ENCODE measurements around the gene TFDP2.

Gene TFDP2

DNA sequence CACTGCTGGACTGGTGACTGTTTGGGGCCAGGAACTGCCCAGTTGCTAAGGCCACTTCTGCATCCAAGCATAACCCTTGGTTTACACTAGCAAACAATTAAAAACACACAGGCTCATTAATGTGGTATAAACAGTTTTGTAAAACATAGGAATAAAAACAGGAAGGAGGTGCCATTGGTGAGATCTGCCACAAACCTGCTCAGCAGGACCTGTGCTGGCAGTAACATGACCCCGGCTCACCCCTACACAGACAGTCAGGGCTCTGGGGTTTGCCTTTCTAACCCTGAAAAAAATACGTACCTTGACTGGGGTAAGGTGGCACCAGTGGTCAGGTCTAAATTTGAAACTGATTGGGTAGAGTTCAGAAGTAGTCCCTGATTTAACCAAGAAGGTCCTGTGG lies 196.7 kb downstream of the TFDP2 start:
- Histone ChIP-seq H3K27me3 (ENCODE audit: insufficient read depth, low read length, poor library complexity, severe bottlenecking) (no peaks in the 10 kb centered on the region), H3K79me2 (ENCODE audit: insufficient read depth, low read length) (0 out of 2 replicates have a peak, but pooled peaks cover 3% of the 10 kb centered on the region), H4K20me1 (ENCODE audit: insufficient read depth, low read length, poor library complexity, severe bottlenecking) (peaks cover 16% of the 10 kb centered on the region), H3K9me2 (replicated peaks; ENCODE audit: low read depth, low read length) (no peaks in the 10 kb centered on the region), H2AFZ (ENCODE audit: low read length) (no peak overlapping the region), H3K4me2 (ENCODE audit: low read depth, low read length, poor library complexity, severe bottlenecking) (no peak overlapping the region), H3K4me1 (ENCODE audit: insufficient read depth, low read length, poor library complexity, severe bottlenecking) (peaks cover 54% of the 10 kb centered on the region), H3K9me3 (ENCODE audit: insufficient read depth, low read depth, low read length) (no peaks in the 10 kb centered on the region), H3K4me3 (ENCODE audit: low read length, poor library complexity, severe bottlenecking) (no peak overlapping the region), H3F3A (ENCODE audit: low read depth) (peaks cover 6% of the 10 kb centered on the region; the same call in 1 of the 2 replicates), H3K36me3 (ENCODE audit: insufficient read depth, low read length) (peaks cover 43% of the 10 kb centered on the region; the same call in 1 of the 2 replicates), H3K9ac (ENCODE audit: low read depth, low read length, poor library complexity, severe bottlenecking) (no peak overlapping the region)
- TF ChIP-seq, protein P1, sequence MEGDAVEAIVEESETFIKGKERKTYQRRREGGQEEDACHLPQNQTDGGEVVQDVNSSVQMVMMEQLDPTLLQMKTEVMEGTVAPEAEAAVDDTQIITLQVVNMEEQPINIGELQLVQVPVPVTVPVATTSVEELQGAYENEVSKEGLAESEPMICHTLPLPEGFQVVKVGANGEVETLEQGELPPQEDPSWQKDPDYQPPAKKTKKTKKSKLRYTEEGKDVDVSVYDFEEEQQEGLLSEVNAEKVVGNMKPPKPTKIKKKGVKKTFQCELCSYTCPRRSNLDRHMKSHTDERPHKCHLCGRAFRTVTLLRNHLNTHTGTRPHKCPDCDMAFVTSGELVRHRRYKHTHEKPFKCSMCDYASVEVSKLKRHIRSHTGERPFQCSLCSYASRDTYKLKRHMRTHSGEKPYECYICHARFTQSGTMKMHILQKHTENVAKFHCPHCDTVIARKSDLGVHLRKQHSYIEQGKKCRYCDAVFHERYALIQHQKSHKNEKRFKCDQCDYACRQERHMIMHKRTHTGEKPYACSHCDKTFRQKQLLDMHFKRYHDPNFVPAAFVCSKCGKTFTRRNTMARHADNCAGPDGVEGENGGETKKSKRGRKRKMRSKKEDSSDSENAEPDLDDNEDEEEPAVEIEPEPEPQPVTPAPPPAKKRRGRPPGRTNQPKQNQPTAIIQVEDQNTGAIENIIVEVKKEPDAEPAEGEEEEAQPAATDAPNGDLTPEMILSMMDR (conservative IDR thresholded peaks at IDR 0.05; ENCODE audit: low read length), result no peak
- TF ChIP-seq EZH2phosphoT487 (IDR thresholded peaks at IDR 0.05; ENCODE audit: borderline replicate concordance), result no peak

DNA sequence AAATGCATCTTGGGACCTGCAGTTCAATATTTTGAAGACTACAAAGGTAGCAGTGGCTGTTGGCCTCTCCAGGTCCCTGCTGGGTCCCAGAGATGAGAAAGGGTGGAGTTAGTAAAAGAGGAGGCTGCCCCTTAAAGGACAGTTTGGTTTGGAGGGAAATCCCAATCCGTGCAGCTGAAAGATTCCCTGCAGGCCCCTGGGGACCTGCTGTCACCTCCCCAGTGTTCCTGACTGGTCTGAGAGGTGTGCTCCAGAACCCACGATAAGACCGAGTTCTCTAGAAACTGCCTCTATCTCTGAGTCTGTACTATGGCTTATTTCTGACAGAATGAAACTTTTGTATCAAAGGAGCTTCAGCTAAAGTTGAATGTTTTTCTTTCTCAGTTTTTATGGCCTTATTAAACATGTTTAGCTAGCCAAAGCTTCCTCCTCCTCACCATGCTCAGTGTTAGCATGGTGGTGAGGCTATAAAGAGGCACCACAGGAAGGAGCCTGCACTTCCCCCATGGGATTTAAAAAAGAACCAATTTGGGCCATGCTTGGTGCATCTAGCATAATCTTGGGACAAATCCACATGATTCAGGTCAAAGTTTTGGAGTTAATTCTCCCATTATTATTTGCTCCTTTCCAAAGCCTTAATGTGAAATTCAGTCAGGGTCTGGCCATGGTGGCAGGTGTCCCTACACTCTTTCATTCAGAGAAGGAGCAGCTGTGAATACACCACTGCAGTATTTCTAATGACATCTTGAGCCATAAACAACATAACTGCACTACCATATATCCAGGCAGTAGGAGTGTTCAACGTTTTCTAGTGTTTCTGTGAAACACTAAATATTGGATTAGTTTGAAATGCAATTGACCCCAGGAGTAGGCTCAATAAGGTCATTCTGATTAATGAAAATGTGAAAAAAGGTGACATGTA lies 198.5 kb downstream of the TFDP2 start:
- TF ChIP-seq, protein P1 (conservative IDR thresholded peaks at IDR 0.05; ENCODE audit: low read length), result no peak
- no peak; the same call in 1 of the 2 replicates for TF ChIP-seq EZH2phosphoT487 (IDR thresholded peaks at IDR 0.05; ENCODE audit: borderline replicate concordance)
- H3K9me2 ChIP-seq (replicated peaks; ENCODE audit: low read depth, low read length), result no peaks in the 10 kb centered on the region
- H3K9me3 ChIP-seq (ENCODE audit: insufficient read depth, low read depth, low read length), result no peaks in the 10 kb centered on the region
- H3K9ac ChIP-seq (ENCODE audit: low read depth, low read length, poor library complexity, severe bottlenecking), result no peak overlapping the region
- peak overlapping the region; percentile 63 for H3K4me2 ChIP-seq (ENCODE audit: low read depth, low read length, poor library complexity, severe bottlenecking)
- H3K27me3 ChIP-seq (ENCODE audit: insufficient read depth, low read length, poor library complexity, severe bottlenecking), result no peaks in the 10 kb centered on the region
- H4K20me1 ChIP-seq (ENCODE audit: insufficient read depth, low read length, poor library complexity, severe bottlenecking), result peaks cover 16% of the 10 kb centered on the region
- H3K4me3 ChIP-seq (ENCODE audit: low read length, poor library complexity, severe bottlenecking), result peak overlapping the region; percentile 12
- 0 out of 2 replicates have a peak, but pooled peaks cover 3% of the 10 kb centered on the region for H3K79me2 ChIP-seq (ENCODE audit: insufficient read depth, low read length)
- peaks cover 6% of the 10 kb centered on the region; the same call in 1 of the 2 replicates for H3F3A ChIP-seq (ENCODE audit: low read depth)
- H3K4me1 ChIP-seq (ENCODE audit: insufficient read depth, low read length, poor library complexity, severe bottlenecking), result peaks cover 54% of the 10 kb centered on the region
- H3K36me3 ChIP-seq (ENCODE audit: insufficient read depth, low read length), result peaks cover 26% of the 10 kb centered on the region; the same call in 1 of the 2 replicates
- no peak overlapping the region for H2AFZ ChIP-seq (ENCODE audit: low read length)

DNA sequence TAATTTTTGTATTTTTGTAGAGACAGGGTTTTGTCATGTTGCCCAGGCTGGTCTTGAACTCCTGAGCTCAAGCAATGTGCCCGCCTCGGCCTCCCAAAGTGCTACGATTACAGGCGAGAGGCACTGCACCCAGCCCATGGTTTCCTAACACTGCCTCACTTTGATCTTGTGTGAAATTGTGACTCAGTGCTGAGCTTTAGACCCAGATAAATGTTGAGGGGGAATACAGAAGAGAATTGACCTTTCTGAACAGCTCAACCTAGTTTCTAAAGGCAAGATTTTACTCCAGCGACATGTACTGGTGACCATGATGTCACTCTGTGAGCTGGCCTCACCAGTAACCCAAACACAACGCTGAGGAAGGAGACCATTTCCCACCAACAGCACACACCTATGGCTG lies 199.4 kb downstream of the TFDP2 start:
- no peak for TF ChIP-seq EZH2phosphoT487 (IDR thresholded peaks at IDR 0.05; ENCODE audit: borderline replicate concordance)
- TF ChIP-seq, protein P1 (conservative IDR thresholded peaks at IDR 0.05; ENCODE audit: low read length), result no peak
- no peaks in the 10 kb centered on the region for H3K9me3 ChIP-seq (ENCODE audit: insufficient read depth, low read depth, low read length)
- peak overlapping the region; percentile 12 for H3K4me3 ChIP-seq (ENCODE audit: low read length, poor library complexity, severe bottlenecking)
- peaks cover 47% of the 10 kb centered on the region for H3K4me1 ChIP-seq (ENCODE audit: insufficient read depth, low read length, poor library complexity, severe bottlenecking)
- peaks cover 23% of the 10 kb centered on the region; the same call in 1 of the 2 replicates for H3K36me3 ChIP-seq (ENCODE audit: insufficient read depth, low read length)
- peaks cover 13% of the 10 kb centered on the region for H4K20me1 ChIP-seq (ENCODE audit: insufficient read depth, low read length, poor library complexity, severe bottlenecking)
- peak overlapping the region; percentile 63 for H3K4me2 ChIP-seq (ENCODE audit: low read depth, low read length, poor library complexity, severe bottlenecking)
- H3K9me2 ChIP-seq (replicated peaks; ENCODE audit: low read depth, low read length), result no peaks in the 10 kb centered on the region
- H3K27me3 ChIP-seq (ENCODE audit: insufficient read depth, low read length, poor library complexity, severe bottlenecking), result no peaks in the 10 kb centered on the region
- H2AFZ ChIP-seq (ENCODE audit: low read length), result no peak overlapping the region
- H3K79me2 ChIP-seq (ENCODE audit: insufficient read depth, low read length), result 0 out of 2 replicates have a peak, but pooled peaks cover 3% of the 10 kb centered on the region
- H3K9ac ChIP-seq (ENCODE audit: low read depth, low read length, poor library complexity, severe bottlenecking), result no peak overlapping the region
- peaks cover 6% of the 10 kb centered on the region; the same call in 1 of the 2 replicates for H3F3A ChIP-seq (ENCODE audit: low read depth)

All from Loucy (cell line).